ENCODE data around the gene FXYD5.

- TF ChIP-seq CTCF (IDR thresholded peaks at IDR 0.05) (no peak), EZH2 (IDR thresholded peaks at IDR 0.05; ENCODE audit: borderline replicate concordance, insufficient read depth, low read depth, low read length, poor library complexity, severe bottlenecking) (no peak)
These were observed 5.1 kb downstream of the FXYD5 start for GRCh38 chr19:35159606-35160005.

Data from B cell (primary cell).